Measurements from ENCODE around the gene PDP2.
"Not testable (repeated sequence)": the region's sequence is repeated elsewhere in the genome, so short reads cannot be mapped to it uniquely, and the experiment has no call there.

PDP2 gene

GRCh38 chr16:66886321-66886720 lies 6.0 kb downstream of the PDP2 start:
- no peak for DNase-seq

DNA sequence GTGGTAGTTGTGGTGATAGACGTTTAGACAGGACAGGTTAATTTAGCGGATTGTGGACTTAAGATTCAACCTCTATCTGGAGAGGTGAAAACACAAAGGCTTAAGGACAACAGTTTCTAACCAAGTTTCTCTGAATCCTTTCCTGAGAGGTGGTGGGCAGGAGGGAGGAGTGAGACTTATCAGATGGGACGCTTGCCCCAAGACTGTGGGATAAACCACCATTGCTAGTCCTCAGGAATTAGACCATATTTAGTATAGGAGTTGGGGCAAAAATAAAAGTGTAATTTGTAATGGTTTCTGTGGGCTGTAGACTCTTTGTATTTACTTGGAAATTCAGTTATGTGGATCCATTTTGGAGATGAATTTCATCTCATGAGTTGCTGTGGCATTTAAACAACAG lies 6.6 kb downstream of the PDP2 start:
- no peak for DNase-seq

DNA sequence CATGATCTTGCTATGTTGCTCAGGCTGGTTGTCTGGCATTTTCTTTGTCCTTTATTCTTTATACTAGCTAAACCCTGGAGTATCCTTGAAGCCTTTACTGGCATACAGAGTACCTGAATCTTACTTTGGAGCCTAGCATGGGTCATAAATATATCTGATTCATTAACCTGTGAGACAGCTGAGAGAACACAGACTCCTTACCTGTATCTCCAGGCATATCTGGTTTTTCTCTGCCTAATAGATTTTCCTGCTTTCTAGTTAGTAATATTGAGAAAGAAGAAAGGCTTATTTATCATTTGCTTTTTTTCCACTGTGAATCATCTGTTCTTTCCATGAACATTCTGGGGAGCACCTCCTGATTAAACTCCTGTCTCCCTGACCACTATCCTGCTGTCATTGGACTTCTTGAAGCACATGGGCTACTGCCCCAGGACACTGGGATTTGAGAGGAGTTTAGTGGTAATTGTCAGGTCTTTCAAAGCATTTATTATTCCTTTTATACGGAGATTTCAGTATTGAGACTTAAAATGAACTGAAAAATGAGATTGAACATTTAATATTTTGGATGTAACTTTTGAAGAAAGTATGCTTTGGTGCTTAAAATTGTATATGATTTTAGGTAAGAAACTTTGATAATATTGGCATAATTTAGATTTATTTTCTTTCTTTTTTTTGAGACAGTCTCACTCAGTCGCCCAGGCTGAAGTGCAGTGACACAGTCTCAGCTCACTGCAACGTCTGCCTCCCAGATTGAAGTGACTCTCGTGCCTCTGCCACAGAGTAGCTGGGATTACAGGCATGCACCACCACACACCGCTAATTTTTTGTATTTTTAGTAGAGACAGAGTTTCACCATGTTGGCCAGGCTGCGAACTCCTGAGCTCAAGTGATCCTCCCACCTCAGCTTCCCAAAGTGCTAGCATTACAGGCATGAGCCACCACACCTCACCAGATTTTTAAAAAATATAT lies 8.6 kb downstream of the PDP2 start:
- DNase-seq: no peak

DNA sequence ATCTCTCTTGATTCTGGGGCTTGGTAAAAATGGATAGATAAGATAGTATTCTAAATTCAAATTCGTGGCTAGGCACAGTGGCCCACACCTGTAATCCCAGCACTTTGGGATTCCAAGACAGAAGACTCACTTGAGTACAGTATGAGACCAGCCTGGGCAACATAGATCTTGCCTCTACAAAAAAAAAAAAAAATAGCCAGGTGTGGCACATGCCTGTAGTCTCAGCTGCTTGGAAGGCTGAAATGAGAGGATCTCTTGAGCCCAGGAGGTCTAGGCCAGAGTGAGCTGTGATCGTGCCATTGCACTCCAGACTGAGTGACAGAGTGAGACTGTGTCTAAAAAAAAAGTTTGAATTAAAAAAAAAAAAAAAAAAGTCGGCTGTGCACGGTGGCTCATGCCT lies 9.3 kb downstream of the PDP2 start:
- no peak for DNase-seq

DNA sequence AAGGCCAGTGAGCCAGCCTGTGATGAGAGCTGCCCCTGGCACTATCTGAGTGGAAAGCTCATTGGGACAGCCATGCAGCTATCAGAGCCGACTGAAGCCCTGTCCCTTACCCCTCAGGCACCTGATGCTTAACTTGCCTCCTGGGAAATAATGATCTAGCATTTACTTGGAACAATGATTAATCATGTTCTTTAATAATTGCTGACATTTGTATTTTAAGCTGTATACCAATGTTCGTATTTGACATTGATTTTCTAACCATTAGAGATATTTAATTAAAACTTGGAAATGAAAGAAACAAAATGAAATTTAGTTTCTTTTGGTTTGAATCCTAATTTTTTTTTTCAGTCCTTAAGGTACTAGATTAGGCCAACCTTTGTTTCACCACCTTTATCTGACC lies 10.5 kb downstream of the PDP2 start:
- DNase-seq: no peak

DNA sequence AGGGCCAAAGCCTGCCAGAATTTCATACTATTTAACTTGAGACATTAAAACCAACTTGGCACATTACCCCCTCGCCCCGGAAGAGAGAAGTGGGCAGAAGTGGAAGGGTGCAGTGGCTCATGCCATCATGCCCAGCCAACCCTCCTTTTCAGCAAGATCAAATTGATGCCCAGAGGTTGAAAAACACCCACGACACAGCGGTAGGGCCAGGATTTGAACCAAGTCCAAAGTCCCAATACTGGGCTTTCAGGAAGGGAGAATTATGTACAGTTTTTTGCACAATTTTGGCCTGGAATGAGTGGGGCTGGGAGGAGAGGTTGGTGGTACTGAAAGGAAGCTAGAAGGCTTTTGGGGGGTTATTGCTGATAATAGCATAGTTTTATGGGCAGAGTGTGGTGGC lies 11.0 kb downstream of the PDP2 start:
- no peak for DNase-seq

- DNase-seq: no peak
These were observed 11.5 kb downstream of the PDP2 start for GRCh38 chr16:66891797-66892196.

DNA sequence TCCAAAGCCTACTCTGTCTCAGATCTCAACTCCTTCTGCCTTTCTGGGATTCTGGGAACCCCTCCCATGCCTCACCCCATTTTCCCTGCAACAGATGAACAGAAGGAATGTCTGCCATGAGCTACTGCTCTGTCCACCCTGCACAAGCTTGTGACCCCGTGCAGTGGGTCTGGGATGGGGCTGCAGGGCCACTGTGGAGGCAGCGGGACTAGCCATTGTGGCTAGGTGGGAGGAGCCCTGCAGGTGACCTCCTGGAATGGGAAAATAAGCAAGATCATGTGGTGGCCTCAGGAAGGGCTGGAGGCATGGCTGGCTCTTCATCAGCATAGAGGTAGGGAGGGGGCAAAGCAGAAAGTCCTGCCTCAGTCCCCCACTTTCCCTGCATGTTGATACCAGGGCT lies 13.7 kb downstream of the PDP2 start:
- DNase-seq: no peak

GRCh38 chr16:66894948-66895688 lies 14.8 kb downstream of the PDP2 start:
- peak in 4 of 5 donors; percentile 29 to 67 (median 40) for DNase-seq

- DNase-seq: no peak
These were observed 15.3 kb downstream of the PDP2 start for GRCh38 chr16:66895689-66895979.

- DNase-seq: no peak
These were observed 15.7 kb downstream of the PDP2 start for GRCh38 chr16:66895999-66896398.

- DNase-seq: not testable (repeated sequence)
These were observed 16.4 kb downstream of the PDP2 start for GRCh38 chr16:66896682-66897081.

DNA sequence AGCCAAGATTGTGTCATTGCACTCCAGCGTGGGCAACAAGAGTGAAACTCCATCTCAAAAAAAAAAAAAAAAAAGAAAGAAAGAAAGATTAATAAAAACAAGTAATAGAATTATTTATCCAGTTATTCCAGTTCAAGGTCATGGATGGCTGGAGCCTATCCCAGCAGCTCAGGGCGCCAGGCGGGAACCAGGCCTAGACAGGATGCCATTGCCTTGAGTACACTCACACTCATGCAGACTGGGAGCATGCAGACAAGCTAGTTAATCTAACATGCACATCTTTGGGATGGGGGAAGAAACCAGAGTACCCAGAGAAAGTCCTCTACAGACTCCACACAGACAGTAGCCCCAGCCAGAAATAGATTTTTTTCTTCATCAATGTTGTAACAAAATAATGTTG lies 17.9 kb downstream of the PDP2 start:
- DNase-seq: no peak

DNA sequence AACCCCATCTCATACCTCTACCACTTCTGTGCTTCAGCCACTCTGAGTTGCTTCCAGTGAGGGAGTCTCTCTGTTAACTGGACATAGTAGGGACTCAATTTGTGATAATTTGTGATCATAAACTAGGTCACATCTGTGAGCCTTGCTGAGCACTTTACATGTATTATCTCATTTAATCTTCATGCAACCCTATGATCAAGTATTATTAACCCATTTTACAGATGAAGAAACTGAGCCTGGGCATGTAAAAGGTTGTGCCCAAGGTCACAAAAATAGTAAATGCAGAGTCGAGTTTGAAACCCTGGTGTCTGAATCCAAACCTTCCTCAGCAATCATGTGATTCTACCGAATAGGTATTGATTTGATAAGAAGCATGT lies 18.6 kb downstream of the PDP2 start:
- no peak for DNase-seq

- no peak for DNase-seq
These were observed 19.1 kb downstream of the PDP2 start for GRCh38 chr16:66899310-66899944.

GRCh38 chr16:66899945-66900710 lies 19.8 kb downstream of the PDP2 start:
- no peak for DNase-seq

- DNase-seq: no peak
These were observed 20.6 kb downstream of the PDP2 start for GRCh38 chr16:66900721-66901441.

DNA sequence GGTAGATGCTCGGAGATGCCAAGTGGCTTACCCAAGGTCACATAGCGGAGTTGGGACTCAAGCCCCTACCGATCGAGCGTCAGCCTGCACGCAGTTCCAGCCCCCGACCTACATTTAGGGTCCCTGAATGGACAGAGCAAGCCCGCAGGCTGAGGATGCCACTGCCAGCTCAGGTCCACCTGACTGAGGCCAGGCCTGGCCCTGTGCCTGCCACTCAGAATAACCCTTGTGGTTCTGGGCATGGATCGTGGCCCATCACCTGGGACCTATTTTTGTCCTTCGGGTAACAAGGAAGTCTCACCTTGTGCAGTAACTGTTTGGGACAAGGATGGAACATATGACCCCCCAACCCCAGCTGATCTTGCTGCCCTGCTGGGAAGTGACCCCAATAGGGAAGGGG lies 21.3 kb downstream of the PDP2 start:
- no peak for DNase-seq

GRCh38 chr16:66902648-66903543 lies 22.6 kb downstream of the PDP2 start:
- no peak for DNase-seq

GRCh38 chr16:66903544-66904427 lies 23.5 kb downstream of the PDP2 start:
- no peak for DNase-seq

All from T-helper 1 cell (primary cell).